NCI-H2171 (cell line): ENCODE data around the gene EEFSEC.

Experiments used
- DNase-seq: peaks from one replicate; lab custom pipeline; 2025; lab: John Stamatoyannopoulos, UW

The EEFSEC gene

DNA sequence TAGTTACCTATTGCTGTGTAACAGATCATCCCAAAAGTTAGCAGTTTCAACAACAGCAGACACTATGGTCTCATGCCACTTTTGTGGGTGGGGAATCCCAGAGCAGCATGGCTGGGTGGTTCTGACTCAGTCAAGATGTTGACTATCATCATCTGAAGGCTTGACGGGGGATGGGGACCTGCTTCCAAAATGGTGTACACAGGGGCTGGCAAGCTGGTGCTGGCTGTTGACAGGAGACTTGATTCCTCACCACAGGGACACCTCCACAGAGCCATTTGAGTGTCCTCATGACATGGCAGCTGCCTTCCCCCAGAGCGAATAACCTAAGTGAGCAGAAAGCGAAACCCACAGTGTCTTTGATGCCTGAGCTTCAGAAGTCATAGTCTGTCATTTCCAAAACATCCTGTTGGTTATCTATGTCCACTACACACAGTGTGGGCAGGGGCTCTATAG is 294.3 kb downstream of the EEFSEC start:
- no peak for DNase-seq

- no peak for DNase-seq
Measured at GRCh38 chr3:128448491-128448890, 295.2 kb downstream of the EEFSEC start.

- no peak for DNase-seq
Measured at GRCh38 chr3:128449111-128449638, 295.9 kb downstream of the EEFSEC start.

GRCh38 chr3:128452120-128452519 is 298.8 kb downstream of the EEFSEC start:
- no peak for DNase-seq

GRCh38 chr3:128452678-128453275 is 299.5 kb downstream of the EEFSEC start:
- no peak for DNase-seq

- no peak for DNase-seq
Measured at GRCh38 chr3:128453501-128454309, 300.4 kb downstream of the EEFSEC start.

DNA sequence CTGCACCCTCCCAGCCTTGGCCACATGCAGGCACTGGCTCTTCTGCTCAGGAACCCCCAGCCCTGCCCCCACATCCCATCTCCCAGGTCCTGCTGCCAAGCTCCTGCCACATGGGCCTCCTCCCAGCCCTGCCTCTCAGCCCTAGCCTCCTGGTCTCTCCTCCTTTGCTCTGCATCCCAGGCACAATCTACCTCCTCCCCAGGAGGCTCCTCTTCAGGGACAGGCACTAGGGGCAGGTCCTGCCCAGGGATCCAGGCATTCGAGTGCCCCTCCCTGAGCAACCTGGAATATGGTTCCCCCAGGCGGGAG is 301.0 kb downstream of the EEFSEC start:
- no peak for DNase-seq

- DNase-seq, result no peak
Measured at GRCh38 chr3:128455116-128455515, 301.8 kb downstream of the EEFSEC start.

GRCh38 chr3:128455786-128456748 is 302.8 kb downstream of the EEFSEC start:
- peak; percentile 40 for DNase-seq

DNA sequence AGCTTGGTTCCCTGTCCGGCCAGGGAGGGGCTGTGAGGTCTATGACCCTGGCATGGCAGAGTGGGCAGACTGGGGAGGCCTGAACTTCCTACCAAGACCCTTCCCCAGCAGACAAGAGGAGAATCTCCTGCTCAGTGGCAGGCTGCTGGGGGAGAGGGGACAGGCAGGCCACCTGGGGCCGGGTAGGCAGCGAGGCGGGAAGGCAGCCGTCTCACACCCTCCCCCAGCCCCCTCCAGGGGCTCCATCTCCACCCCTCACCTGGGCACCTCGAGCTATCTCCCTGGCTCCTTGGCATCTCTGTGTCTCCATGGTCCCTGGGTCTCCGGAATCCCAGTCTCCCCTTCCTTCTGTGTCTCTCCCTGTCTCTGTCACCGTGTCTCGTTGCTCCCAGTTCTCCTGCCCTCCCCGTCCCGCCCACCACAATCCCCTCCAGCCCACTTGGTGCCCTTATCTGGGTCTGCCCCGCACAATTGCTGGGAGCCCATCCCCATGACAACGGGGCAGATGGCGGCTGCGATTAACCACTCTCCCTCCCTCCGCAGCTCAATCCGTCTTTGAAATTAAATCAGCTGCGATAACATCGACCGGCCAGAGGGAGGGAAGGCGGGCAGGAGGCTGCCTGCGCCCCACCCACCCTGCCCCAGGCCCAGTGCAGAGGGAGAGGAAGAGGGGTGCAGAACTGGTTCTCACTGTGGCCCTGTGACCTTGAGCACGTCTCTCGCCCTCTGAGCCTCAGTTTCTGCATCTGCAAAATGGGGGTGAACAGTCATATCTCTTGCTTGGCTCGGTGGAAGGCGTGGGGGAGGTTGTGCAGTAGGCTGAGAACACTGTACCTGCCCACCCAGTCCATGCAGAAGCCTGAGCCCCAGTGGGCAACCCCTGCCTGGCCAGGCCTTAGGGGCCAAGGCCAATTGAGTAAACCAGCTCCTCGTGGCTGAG is 303.8 kb downstream of the EEFSEC start:
- peak; percentile 50 for DNase-seq

GRCh38 chr3:128457937-128458336 is 304.7 kb downstream of the EEFSEC start:
- DNase-seq, result no peak
